ENCODE data around the gene SAMHD1. TPM values are rescaled to one million over a fixed set of nuclear protein-coding genes. Genes with fewer than 3 reads are reported as not detected.

SAMHD1 gene
- total and polyA plus RNA-seq, 2 donors (not counting 3 experiments of a cell fraction or from before 2014, with no cell fraction given): 13.7 to 27.5 TPM

- H3K9me1 ChIP-seq (replicated peaks; ENCODE audit: control insufficient read depth, extremely low read depth, insufficient read depth, low read length): no peaks in the 10 kb centered on the region
- BruUV-seq (replicated peaks): no TSS peak
- dilution Hi-C loops (cut with MboI; ENCODE audit: extremely low pct_ligation_motif_present, low sequenced_read_pairs): no loop called here
- no peaks in the 10 kb centered on the region for H3K4me1 ChIP-seq (ENCODE audit: control insufficient read depth, extremely low read depth, insufficient read depth, low read length)
- DNase-seq (ENCODE audit: low read depth, low spot score) (no peak), FAIRE-seq (no peak)
- no peaks in the 10 kb centered on the region for H3K36me3 ChIP-seq (ENCODE audit: control insufficient read depth in 2 of 2, extremely low read depth in 1 of 2, insufficient read depth in 2 of 2, low read length in 2 of 2)
- TF ChIP-seq GATA2 (IDR thresholded peaks at IDR 0.05; ENCODE audit: insufficient read depth, insufficient read length, low read depth, low read length): no peak
- TF ChIP-seq MYC (IDR thresholded peaks at IDR 0.05; ENCODE audit: low read depth, low read length): no peak
- no peak for TF ChIP-seq EZH2 (IDR thresholded peaks at IDR 0.05; ENCODE audit: borderline replicate concordance, low read depth, low read length, severe bottlenecking)
- no peak for TF ChIP-seq POLR2A (IDR thresholded peaks at IDR 0.05; ENCODE audit: low read depth, low read length)
- no peak for TF ChIP-seq JUN (IDR thresholded peaks at IDR 0.05; ENCODE audit: borderline replicate concordance, insufficient read depth, insufficient read length, low read depth)
- no peak for TF ChIP-seq CTCF (IDR thresholded peaks at IDR 0.05; ENCODE audit: extremely low read depth in 1 of 2, insufficient read depth in 1 of 2, low read depth in 1 of 2, low read length in 2 of 2)
- TF ChIP-seq MAX (IDR thresholded peaks at IDR 0.05; ENCODE audit: insufficient read depth, insufficient read length): no peak
- TF ChIP-seq POLR2AphosphoS5 (IDR thresholded peaks at IDR 0.05; ENCODE audit: insufficient read depth, low read depth, low read length): no peak
- H3K4me3 ChIP-seq (replicated peaks in 1 of 3; ENCODE audit: insufficient read depth in 1 of 3, low read depth in 1 of 3, low read length in 3 of 3): no peak overlapping the region
- H3K27ac ChIP-seq (ENCODE audit: insufficient read depth, low read depth, low read length): no peak overlapping the region
- no peaks in the 10 kb centered on the region for H3K79me2 ChIP-seq (ENCODE audit: control insufficient read depth, insufficient read depth, low read length)
- H3K27me3 ChIP-seq (ENCODE audit: control insufficient read depth in 2 of 2, insufficient read depth in 2 of 2, low read length in 2 of 2): no peaks in the 10 kb centered on the region
- no peak overlapping the region for H3K9ac ChIP-seq (replicated peaks; ENCODE audit: extremely low read depth, insufficient read depth, low read length)
- POLR2A ChIA-PET: no interaction called here
- H3K4me2 ChIP-seq (ENCODE audit: insufficient read depth, low read length): no peak overlapping the region
- H4K20me1 ChIP-seq (replicated peaks; ENCODE audit: control insufficient read depth, extremely low read depth, insufficient read depth, low read length): no peaks in the 10 kb centered on the region
- H2AFZ ChIP-seq (ENCODE audit: low read depth, low read length): no peak overlapping the region
- intact Hi-C loops (cut with micrococcal nuclease): no loop called here
- H3K9me3 ChIP-seq (replicated peaks; ENCODE audit: control insufficient read depth, insufficient read depth, low read length): no peaks in the 10 kb centered on the region
- CTCF ChIA-PET: no interaction called here
Observed at GRCh38 chr20:36880741-36881250, 70.7 kb downstream of the SAMHD1 start.
